IPS-NIHi11 (cell line): ENCODE results near the gene TTC39C.

Experiments used
- DNase-seq: peaks from one replicate; pipeline ENCODE4 v3.0.0; 2012; ENCODE audit warnings: mixed read lengths, low spot score

Gene TTC39C

DNA sequence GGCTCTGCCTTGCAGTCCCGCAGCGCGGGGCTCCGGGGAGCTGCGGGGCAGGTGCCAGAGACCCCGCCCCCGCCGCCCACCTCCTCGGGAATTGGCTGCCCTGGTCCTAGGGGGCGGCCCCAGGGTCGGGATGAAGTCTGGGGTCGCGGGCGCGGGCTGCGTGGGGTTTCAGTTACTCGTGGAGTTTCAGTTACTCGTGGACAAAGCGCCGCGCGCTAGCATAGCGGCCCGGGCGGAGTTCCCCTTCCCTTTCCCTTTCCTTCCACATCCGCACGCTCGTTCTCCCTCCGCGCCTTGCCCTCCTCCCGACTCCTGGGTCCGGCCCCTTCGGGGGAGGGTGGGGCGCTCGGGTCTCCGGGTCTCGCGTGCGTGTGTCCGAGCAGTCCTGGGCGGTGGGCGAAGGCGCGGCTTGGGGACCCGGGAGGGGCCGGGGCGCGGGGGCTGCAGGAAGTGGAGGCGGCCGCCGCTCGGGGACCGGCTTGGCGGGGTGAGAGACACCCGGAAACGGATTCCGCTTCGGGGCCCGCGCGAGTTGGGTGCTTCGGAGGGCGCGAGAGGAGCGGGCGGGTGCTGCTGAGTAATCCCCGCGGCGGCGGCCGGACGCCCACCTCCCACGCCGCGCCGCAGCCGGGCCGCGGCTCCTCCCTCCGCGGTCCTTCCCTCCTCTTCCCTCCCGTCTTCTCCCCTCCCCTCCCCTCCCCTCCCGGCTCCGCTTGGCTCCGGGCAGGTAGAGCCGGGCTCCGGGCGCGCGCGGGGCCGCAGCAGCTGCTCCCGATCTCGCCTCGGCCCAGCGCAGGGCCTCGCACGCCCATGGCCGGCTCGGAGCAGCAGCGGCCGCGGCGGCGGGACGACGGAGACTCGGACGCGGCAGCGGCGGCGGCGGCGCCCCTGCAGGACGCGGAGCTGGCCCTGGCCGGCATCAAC is at the start of gene TTC39C:
TTC39C (plus strand) TSS at position 693 of the 924 bp plus-strand sequence; CDS start at position 811, 118 bp downstream.
- DNase-seq = peak; percentile 76

DNA sequence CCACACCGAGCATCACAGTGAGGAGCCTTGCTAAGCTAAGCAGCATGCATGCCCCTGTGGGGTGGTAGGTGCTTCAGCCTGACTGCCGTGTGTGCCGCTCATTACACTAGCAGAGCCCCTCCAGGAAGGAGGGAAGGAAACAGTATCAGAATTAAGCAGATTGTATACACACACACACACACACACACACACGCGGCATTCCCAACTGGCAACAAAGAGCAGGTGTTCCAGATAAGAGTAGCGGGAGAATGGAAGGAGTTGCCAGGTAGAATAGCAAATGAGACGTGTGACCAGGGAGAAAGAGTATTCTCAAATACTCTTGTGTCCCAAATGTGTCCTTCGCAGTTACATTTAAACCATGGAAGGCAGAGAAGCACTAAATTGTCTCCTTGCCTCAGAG is 47.6 kb upstream of the TTC39C start:
- DNase-seq = no peak

- no peak for DNase-seq
Observed at GRCh38 chr18:23967321-23968089, 47.0 kb upstream of the TTC39C start.

DNA sequence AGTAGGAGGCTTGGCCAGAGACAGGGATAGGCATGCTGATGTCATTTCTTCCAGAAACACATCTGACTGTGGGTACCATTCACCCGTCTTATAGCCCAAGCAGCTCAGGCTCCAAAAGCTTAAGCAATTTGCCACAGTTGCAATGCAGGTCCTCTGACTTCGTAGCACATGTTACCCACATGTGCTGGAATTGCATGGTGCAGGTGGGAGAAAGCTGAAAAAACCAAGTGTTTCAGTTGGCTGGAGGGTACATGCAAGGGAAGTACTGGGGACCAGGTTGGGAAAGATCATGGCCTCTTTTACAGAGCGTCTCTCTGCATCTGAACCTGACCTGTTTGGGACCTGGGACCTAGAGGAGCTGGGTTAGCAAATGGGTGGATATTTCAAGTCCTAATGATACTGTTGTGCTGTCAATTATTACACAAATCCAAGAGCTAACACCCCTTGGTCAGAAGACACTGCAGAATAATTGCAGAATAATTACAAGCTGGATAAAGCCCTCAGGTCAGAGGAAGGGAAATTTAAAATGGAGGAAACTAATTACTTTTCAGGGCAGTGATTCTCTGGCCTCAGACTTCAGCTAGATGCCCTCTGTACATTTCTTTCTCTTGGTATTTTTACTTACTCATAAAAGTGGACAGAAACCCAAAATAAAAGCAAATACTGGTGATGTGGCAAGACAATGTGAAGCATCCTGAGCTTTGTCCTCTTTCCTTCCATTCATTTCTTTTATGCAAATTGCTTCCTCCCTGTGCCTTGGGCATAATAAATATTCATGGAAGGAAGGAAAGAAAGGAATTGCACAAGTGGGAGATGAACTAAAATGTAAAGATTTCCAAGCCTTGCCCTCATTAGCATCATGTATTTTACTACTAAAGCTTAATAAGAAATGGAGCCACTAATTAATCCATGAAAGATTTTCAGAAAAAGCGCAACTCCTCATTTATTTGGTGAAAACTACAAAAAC is 45.6 kb upstream of the TTC39C start:
- DNase-seq = no peak

DNA sequence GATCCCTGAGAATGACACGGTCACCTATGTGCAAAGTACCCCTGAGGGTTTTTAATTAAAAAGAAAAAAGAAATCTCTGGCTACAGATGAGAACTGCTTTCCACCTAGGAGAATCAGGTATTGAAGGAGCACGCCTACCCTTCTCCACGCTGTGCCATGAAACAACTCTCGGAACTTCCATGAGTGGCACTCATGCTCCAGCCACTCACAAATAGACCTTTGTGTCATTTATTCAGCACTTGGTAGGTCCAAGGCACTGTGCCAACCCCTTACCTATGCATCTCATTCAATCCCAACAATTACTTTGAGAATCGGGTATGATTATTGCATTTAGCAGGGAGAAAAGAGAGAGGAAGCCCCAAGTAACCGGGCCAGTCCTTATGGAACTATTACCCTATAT is 44.9 kb upstream of the TTC39C start:
- no peak for DNase-seq

DNA sequence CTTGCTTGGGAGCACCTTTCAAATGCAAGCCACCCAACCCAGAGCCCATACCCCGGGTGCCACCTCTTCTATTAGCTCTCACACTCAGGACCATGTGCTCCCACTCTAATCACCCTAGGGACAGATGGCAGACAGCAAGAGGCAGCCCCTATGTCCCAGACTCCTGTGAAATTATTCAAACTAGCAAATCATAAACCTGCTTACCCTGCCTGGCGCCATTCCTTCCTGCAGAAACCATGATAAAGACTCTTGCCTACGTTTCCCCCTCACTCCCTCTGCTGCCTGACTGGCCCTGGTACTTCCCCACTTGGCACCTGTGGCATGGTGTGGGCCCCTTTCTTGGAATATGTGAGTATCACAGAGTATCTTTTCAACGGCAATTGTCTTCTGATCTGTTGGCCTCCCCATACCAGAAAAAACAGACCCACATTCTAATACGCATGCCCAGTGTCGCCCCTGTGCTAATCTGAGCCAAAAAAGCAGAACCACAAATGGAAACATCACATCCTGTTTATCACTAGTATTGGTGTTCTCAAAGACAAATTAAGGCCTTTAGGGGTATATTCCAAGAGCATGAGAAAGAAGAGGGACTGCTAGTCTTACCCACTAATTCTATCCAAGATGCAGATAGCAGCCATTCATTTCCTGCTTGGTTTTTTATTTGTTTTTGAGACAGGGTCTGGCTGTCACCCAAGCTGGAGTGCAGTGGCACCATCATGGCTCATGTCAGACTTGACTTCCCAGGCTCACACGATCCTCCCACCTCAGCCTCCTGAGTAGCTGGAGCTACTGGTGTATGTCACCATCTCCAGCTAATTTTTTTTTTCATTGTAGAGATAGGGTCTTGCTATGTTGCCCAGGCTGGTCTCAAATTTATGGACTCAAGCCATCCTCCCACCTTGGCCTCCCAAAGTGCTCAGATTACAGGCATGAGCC is 44.1 kb upstream of the TTC39C start:
- no peak for DNase-seq

DNA sequence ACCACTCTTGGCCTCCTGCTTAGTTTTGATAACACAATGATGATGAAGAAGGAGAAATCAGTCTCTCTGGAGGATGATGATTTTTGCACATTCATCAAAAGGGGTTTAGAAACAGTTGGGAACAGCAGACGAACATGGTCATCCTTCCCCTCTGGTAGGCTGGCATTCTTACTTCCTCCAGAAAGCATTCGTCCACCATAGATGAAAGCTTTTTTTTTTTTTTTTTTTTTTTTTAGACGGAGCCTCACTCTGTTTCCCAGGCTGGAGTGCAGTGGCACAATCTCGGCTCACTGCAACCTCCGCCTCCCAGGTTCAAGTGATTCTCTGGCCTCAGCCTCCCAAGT is 43.5 kb upstream of the TTC39C start:
- DNase-seq = no peak

DNA sequence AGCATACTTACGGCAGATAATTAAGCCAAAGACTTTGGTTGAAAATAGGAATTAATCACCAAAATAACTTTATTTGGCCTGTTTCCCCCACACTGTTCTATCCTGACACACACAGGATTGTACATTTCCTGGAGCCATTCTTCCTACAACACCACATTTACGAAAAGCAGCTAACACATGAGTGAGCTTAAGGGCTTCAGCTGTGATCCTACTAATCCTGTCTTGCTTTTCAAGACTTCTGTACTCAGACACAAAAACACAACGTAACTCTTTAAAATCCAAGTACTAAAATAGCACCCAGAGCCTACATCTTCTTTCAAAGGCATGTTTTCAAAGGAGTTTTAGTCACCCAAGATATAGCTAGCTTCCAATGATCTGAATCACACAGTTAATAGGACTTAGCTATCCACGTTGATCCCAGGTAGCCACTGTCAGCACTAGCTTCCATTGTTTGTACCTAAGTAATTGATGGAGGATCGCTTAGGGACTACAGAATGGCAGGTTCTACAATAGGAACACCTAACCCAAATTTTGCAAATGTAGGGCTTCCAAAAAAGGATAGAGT is 42.8 kb upstream of the TTC39C start:
- DNase-seq = no peak

DNA sequence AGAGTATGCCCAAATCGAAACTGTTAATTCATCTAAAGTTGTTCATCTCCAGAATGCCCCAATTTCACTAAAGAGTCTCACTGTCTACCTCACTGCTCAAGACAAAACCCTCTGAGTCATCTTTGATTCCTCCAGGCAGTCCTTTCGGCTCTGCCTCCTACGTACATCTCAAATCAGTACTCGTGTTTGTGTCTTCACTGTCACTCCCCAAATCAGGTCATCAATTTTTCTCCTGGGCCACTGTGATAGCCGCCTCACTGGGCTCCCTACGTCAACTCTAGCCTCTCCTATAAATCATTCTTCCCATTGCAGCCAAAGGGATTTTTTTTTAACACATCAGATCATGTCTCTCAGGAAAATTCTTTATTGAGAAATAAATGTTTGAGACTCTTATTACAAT is 42.1 kb upstream of the TTC39C start:
- no peak for DNase-seq

DNA sequence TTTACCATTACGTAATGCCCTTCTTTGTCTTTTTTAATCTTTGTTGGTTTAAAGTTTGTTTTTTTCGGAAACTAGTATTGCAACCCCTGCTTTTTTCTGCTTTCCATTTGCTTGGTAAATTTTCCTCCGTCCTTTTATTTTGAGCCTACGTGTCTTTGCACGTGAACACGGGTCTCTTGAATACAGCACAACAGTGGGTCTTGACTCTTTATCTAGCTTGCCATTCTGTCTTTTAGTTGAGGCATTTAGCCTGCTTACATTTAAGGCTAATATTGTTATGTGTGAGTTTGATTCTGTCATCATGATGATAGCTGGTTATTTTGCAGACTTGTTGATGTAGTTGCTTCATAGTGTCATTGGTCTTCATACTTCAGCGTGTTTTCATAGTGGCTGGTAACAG is 37.5 kb upstream of the TTC39C start:
- DNase-seq = no peak

DNA sequence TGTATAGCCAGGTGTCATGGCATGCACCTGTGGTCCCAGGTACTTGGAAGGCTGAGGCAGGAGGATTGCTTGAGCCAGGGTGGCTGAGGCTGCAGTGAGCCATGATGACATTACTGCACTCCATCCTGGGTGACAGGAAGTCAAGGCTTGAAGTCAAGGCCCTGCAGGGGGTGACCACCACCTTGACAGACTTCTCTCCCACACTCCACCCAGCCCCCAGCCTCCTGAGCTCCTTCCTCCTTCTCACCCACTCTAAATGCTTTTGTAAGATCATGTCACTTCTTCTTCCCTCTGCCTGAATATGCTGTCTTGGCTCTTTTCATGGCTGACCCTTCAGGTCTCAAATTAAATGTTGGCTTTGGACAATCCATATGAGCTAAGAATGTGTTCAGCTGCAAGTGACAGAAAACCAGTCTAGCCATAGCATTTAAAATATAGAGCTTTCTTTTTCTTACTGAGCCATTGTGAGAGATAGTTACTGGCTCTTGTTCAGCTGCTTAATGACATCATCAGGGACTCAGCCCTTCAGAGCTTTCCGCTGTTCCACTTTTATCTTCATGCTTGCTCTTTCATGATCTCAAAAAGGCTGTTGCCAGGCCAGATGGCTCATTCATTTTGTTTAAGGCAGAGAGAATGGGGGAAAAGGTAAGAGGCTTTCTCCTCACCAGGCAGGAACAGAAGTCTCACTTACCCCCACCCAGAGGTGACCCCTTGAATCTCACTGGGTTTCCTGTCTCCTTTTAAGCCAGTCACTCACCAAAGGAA is 36.7 kb upstream of the TTC39C start:
- DNase-seq = no peak

- no peak for DNase-seq
Observed at GRCh38 chr18:23981369-23981980, 33.1 kb upstream of the TTC39C start.

GRCh38 chr18:23982155-23983079 is 32.1 kb upstream of the TTC39C start:
- DNase-seq = no peak

DNA sequence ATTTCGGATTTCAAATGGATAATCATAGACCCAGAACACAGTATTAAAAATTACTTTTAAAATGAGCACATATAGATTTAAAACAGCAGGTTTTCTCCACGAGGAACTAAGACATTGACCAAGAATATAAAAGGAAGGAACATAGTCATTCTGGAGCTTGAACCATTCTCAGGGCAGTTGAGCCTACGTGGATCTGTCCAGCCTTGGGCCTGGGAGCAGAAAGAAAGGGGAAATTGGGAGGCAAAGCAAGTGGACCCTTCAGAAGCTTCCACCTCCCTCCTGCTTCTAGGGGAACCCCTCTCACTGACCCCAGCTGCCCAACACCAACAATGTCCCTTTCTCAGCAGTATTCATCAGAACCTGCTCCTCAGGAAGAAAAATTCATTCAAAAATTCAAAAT is 31.4 kb upstream of the TTC39C start:
- DNase-seq = no peak

- no peak for DNase-seq
Observed at GRCh38 chr18:23986600-23987359, 27.8 kb upstream of the TTC39C start.

DNA sequence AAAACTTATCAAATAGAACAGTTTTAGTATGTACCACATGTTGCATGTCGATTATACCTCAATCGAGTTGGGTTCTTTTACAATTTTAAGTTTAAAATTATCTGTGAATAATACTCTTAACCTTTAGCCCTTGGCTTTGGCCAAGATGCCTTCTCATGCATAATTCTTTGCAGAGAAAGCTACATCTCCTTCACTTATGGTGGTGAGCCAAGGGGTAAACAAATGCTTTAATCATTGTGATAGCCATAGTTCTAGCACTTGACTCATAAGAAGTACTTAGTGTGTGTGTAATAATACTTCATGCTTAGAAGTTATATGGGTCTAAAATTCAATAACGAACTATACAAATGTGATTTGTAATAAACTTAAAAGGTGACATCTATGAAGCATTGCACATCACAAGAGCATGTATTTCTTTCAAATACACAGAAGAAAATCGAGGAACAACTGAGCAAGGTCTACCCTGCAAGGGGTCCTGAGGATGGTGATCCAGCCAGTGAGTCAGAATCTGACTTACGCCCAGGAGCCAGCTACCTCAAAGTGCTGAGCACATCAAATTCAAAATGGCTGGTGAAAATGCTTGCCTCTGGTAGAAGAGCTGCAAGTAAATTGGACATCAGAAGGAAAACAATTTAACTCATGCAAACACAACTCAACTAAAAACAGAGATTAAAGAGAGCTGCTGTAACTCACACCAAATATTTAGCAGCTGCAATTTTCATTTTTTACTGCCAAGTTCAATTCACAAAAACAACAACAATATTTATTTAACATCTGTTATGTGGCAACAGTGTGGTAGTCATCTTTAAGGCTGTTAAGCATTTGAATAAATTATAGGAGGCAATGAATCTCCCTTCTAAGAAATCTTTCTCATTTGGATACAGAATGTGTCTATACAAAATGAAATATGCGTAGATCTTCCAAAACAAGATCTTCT is 23.8 kb upstream of the TTC39C start:
- no peak for DNase-seq
